ENCODE measurements around the gene WNT8A.
"Not testable (repeated sequence)": the region's sequence is repeated elsewhere in the genome, so short reads cannot be mapped to it uniquely, and the experiment has no call there.

WNT8A gene

GRCh38 chr5:138083702-138084101, at the start of gene WNT8A:
Gene WNT8A (plus strand): TSS chr5:138084033. CDS start chr5:138084128, 95 bp downstream.
- ChIA-PET POLR2A (no interaction called here), CTCF (interaction anchor here (0.8 to 8.6 kb wide), 4 partner anchors 8 to 48 kb away, joined by 3 to 229 read pairs (median 4); no protein-coding TSS in a partner anchor)
- no peak for TF ChIP-seq CTCF (IDR thresholded peaks at IDR 0.05; ENCODE audit: insufficient read depth, low read length, missing control alignments)
- DNase-seq (ENCODE audit: low read depth, low spot score): no peak
- no peak within 1 kb of the TSS for H3K4me3 ChIP-seq (ENCODE audit: low read depth, low read length)

GRCh38 chr5:138035605-138036537, 48.0 kb upstream of the WNT8A start:
- TF ChIP-seq CTCF (IDR thresholded peaks at IDR 0.05; ENCODE audit: insufficient read depth, low read length, missing control alignments): peak; percentile 61

GRCh38 chr5:138037271-138037670, 46.6 kb upstream of the WNT8A start:
- POLR2A ChIA-PET: no interaction called here
- TF ChIP-seq CTCF (IDR thresholded peaks at IDR 0.05; ENCODE audit: insufficient read depth, low read length, missing control alignments): no peak
- no peak overlapping the region for H3K4me3 ChIP-seq (ENCODE audit: low read depth, low read length)
- CTCF ChIA-PET: interaction anchor here (1.7 to 18.8 kb wide), 14 partner anchors 7 to 258 kb away, joined by 3 to 444 read pairs (median 15); no protein-coding TSS in a partner anchor
- DNase-seq (ENCODE audit: low read depth, low spot score): no peak

More at GRCh38 chr5:138035605-138036537, 48.0 kb upstream of the WNT8A start:
- DNase-seq (ENCODE audit: low read depth, low spot score): peak; percentile 59
- POLR2A ChIA-PET: interaction anchor here (0.6 kb wide), 1 partner anchor 20 kb away, joined by 3 read pairs; no protein-coding TSS in a partner anchor
- CTCF ChIA-PET: interaction anchor here (0.6 to 18.8 kb wide), 58 partner anchors 9 to 406 kb away, joined by 3 to 444 read pairs (median 5); partner anchors contain the start of genes BRD8, NME5 and WNT8A
- H3K4me3 ChIP-seq (ENCODE audit: low read depth, low read length): no peak overlapping the region

- DNase-seq (ENCODE audit: low read depth, low spot score): no peak
- no peak overlapping the region for H3K4me3 ChIP-seq (ENCODE audit: low read depth, low read length)
- no peak for TF ChIP-seq CTCF (IDR thresholded peaks at IDR 0.05; ENCODE audit: insufficient read depth, low read length, missing control alignments)
- CTCF ChIA-PET: interaction anchor here (0.9 to 18.8 kb wide), 11 partner anchors 9 to 259 kb away, joined by 3 to 444 read pairs (median 7); no protein-coding TSS in a partner anchor
- POLR2A ChIA-PET: no interaction called here
These were observed 45.8 kb upstream of the WNT8A start for GRCh38 chr5:138037907-138038633.

- ChIA-PET CTCF (interaction anchor here (0.8 to 18.8 kb wide), 10 partner anchors 10 to 260 kb away, joined by 3 to 444 read pairs (median 5); no protein-coding TSS in a partner anchor), POLR2A (no interaction called here)
- DNase-seq (ENCODE audit: low read depth, low spot score): no peak
- no peak for TF ChIP-seq CTCF (IDR thresholded peaks at IDR 0.05; ENCODE audit: insufficient read depth, low read length, missing control alignments)
- no peak overlapping the region for H3K4me3 ChIP-seq (ENCODE audit: low read depth, low read length)
These were observed 45.0 kb upstream of the WNT8A start for GRCh38 chr5:138038826-138039225.

GRCh38 chr5:138045283-138045682, 38.5 kb upstream of the WNT8A start:
- CTCF ChIA-PET: interaction anchor here (6.3 to 18.8 kb wide), 2 partner anchors 10 to 19 kb away, joined by 47 to 444 read pairs; partner anchors contain the start of gene FAM13B
- H3K4me3 ChIP-seq (ENCODE audit: low read depth, low read length); DNase-seq (ENCODE audit: low read depth, low spot score); POLR2A ChIA-PET: not testable (repeated sequence)
